Ovary (tissue), 9 donors: ENCODE data around the gene SSTR1. TPM values are rescaled to one million over a fixed set of nuclear protein-coding genes. Genes with fewer than 3 reads are reported as not detected.

ENCODE experiments used
- DNase-seq, 5 donors: peaks; one replicate each; pipeline ENCODE4 v3.0.0-alpha.2; 2019 to 2020
- H3K27ac ChIP-seq, 2 donors: fragments of 200-600 bp; one replicate each; pipeline versions ENCODE4 v1.5.1 to v1.8.0; 2019 to 2022
- H3K27me3 ChIP-seq: fragments of 200-600 bp; one replicate; pipeline ENCODE4 v1.8.0; 2022
- H3K36me3 ChIP-seq: fragments of 200-600 bp; sonication (generic); one replicate; pipeline ENCODE4 v1.5.1; 2019
- H3K4me1 ChIP-seq: one replicate; pipeline ENCODE4 v1.8.1; 2013; ENCODE audit warnings: mild to moderate bottlenecking, moderate library complexity; ENCODE audit not compliant: insufficient read depth
- H3K4me3 ChIP-seq: fragments of 200-600 bp; sonication (generic); one replicate; pipeline ENCODE4 v1.5.1; 2017
- H3K9me3 ChIP-seq, 2 donors: fragments of 200-600 bp in 1 of 2; sonication (generic) in 1 of 2; one replicate each; pipeline versions ENCODE4 v1.5.1 to v1.8.1; 2013 to 2019; ENCODE audit warnings: mild to moderate bottlenecking in 1 of 2, moderate library complexity in 1 of 2
- CTCF ChIP-seq, 3 donors: fragments of 450-650 bp in 2 of 3; fragments of 200-600 bp in 1 of 3; IDR thresholded peaks; one replicate each; pipeline versions ENCODE4 v1.5.1 to v1.8.0; 2016 to 2022; ENCODE audit warnings: antibody characterized with exemption in 3 of 3, mild to moderate bottlenecking in 1 of 3
- EP300 ChIP-seq: sonication (generic); formaldehyde crosslinking; IDR thresholded peaks from one replicate; pipeline ENCODE4 v1.6.1; 2017; ENCODE audit warnings: antibody characterized with exemption
- POLR2A ChIP-seq: fragments of 450-650 bp; IDR thresholded peaks from one replicate; pipeline ENCODE4 v1.6.1; 2017; ENCODE audit warnings: antibody characterized with exemption, mild to moderate bottlenecking, moderate library complexity
- WGBS, 3 donors: extraction: QIAGEN DNeasy Blood & Tissue Kit in 1 of 3; methylation state at CpG; one replicate each; pipeline versions ENCODE4 v1.1.5 to v1.1.7; 2013 to 2017; 5-methylcytosine and 5-hydroxymethylcytosine counted together
- intact Hi-C, 4 donors: fragments of 100-400 bp; cut with DNase I; formaldehyde crosslinking; loops; one replicate each; pipeline versions ENCODE4 v1.11.0 to v1.15.1; 2022 to 2023
- polyA plus RNA-seq, 2 donors: library from polyadenylated mRNA; stranded (reverse); fragments of 200-250 nt in 1 of 2; fragments of 350-450 nt in 1 of 2; fragmentation: Illumina TruSeq in 1 of 2; extraction: RNeasy Lipid Tissue Mini Kit (QIAGEN cat#74804) in 1 of 2; gene quantifications; one replicate each; pipeline ENCODE4 v1.2.3, GENCODE V29; 2013 to 2014
- total RNA-seq, 7 donors: library from RNA; depleted of rRNA in 2 of 7; stranded (reverse); fragments of >200 nt in 2 of 7; fragmentation: NEBNext Ultra II Directional in 3 of 7; extraction: Animal tissue kit (Norgen Biotek cat#: 25700) in 3 of 7; gene quantifications; one replicate each; pipeline versions ENCODE4 v1.1.0 to v1.2.4, GENCODE V29; 2016 to 2023
- donor health status: DM: no; HTN: no; CAD: no; lungs with moderate emphysema.
- donor health status: DM: no; HTN: no; CAD: no.
- donor health status: Bipolar disorder and iron deficiency.
- donor health status: DM: yes; HTN: yes; CAD: no.
- donor health status: DM: no; HTN: no; CAD: no.
- donor health status: DM: yes; HTN: yes; CAD: no.

Gene SSTR1
- total and polyA plus RNA-seq, 9 donors: 0.48 to 2.3 (median 1.3) TPM

GRCh38 chr14:38207377-38207735 is 348 bp upstream of the SSTR1 start:
- Histone ChIP-seq H3K9me3 (no peaks in the 10 kb centered on the region), H3K4me1 (peaks cover 4% of the 10 kb centered on the region), H3K27me3 (no peaks in the 10 kb centered on the region), H3K36me3 (no peaks in the 10 kb centered on the region), H3K27ac (no peak overlapping the region), H3K4me3 (no peak overlapping the region)
- 32 to 39% (median 35%) methylated on average over 5 of the region's 5 CpGs for WGBS, 3 donors
- no peak for DNase-seq
- TF ChIP-seq EP300 (no peak), POLR2A (no peak), CTCF (IDR thresholded peaks at IDR 0.05) (no peak)
- intact Hi-C loops: no loop called here

- Histone ChIP-seq H3K27me3 (no peaks in the 10 kb centered on the region), H3K36me3 (no peaks in the 10 kb centered on the region), H3K4me3 (peak overlapping the region; percentile 28), H3K4me1 (peaks cover 4% of the 10 kb centered on the region), H3K27ac (no peak overlapping the region), H3K9me3 (no peaks in the 10 kb centered on the region)
- TF ChIP-seq CTCF (IDR thresholded peaks at IDR 0.05) (no peak), EP300 (no peak), POLR2A (no peak)
- DNase-seq: peak in 1 of 5 donors; percentile 21
- intact Hi-C loops: no loop called here
- WGBS, 3 donors: 1 to 2% (median 1%) methylated on average over 51 to 59 of the region's 59 CpGs
These were observed 1.2 kb downstream of the SSTR1 start for GRCh38 chr14:38208618-38209562.

GRCh38 chr14:38209572-38210557 is 2.2 kb downstream of the SSTR1 start:
- H3K27me3 ChIP-seq: no peaks in the 10 kb centered on the region
- peak in 1 of 5 donors; percentile 10 for DNase-seq
- peaks cover 4% of the 10 kb centered on the region for H3K4me1 ChIP-seq
- peak overlapping the region; percentile 28 for H3K4me3 ChIP-seq
- WGBS, 3 donors: 7 to 10% (median 7%) methylated on average over 69 of the region's 69 CpGs
- no peaks in the 10 kb centered on the region for H3K9me3 ChIP-seq
- no peak overlapping the region for H3K27ac ChIP-seq
- TF ChIP-seq CTCF (IDR thresholded peaks at IDR 0.05) (no peak), EP300 (no peak), POLR2A (no peak)
- no peaks in the 10 kb centered on the region for H3K36me3 ChIP-seq
- intact Hi-C loops: no loop called here

GRCh38 chr14:38210587-38211216 is 3.0 kb downstream of the SSTR1 start:
- Histone ChIP-seq H3K9me3 (no peaks in the 10 kb centered on the region), H3K36me3 (no peaks in the 10 kb centered on the region), H3K4me3 (no peak overlapping the region), H3K27ac (no peak overlapping the region), H3K27me3 (no peaks in the 10 kb centered on the region), H3K4me1 (peaks cover 4% of the 10 kb centered on the region)
- intact Hi-C loops: no loop called here
- TF ChIP-seq POLR2A (no peak), EP300 (no peak), CTCF (IDR thresholded peaks at IDR 0.05) (no peak)
- 1 to 4% (median 2%) methylated on average over 29 of the region's 29 CpGs for WGBS, 3 donors
- DNase-seq: peak in 1 of 5 donors; percentile 15
